ENCODE results near the gene COA3.

Gene COA3

GRCh38 chr17:42798383-42799380 lies at the start of gene COA3, which contains the start of gene CNTD1:
Gene COA3, minus strand, starts transcription at chr17:42798704. Its CDS starts 23 bp downstream, at chr17:42798681.
Gene CNTD1, plus strand, starts transcription at chr17:42798861. Its CDS starts 207 bp downstream, at chr17:42799068.
- peak; percentile 71 for DNase-seq

GRCh38 chr17:42848093-42848492 lies 49.6 kb upstream of the COA3 start:
- DNase-seq = no peak

- DNase-seq = no peak
Observed at GRCh38 chr17:42846594-42847280, 48.2 kb upstream of the COA3 start.

GRCh38 chr17:42845918-42846593 lies 47.6 kb upstream of the COA3 start:
- no peak for DNase-seq

- DNase-seq = no peak
Observed at GRCh38 chr17:42845556-42845917, 47.0 kb upstream of the COA3 start.

GRCh38 chr17:42844761-42845555 lies 46.5 kb upstream of the COA3 start:
- DNase-seq = no peak

- DNase-seq = no peak
Observed at GRCh38 chr17:42844271-42844670, 45.8 kb upstream of the COA3 start, which contains the start of gene AOC2. Gene AOC2, plus strand, starts transcription at chr17:42844580. Its CDS starts 47 bp downstream, at chr17:42844627.

- DNase-seq = peak; percentile 27
Observed at GRCh38 chr17:42843358-42843934, 44.9 kb upstream of the COA3 start.

GRCh38 chr17:42841975-42842685 lies 43.6 kb upstream of the COA3 start:
- no peak for DNase-seq

GRCh38 chr17:42835732-42836131 lies 37.2 kb upstream of the COA3 start:
- DNase-seq = no peak

GRCh38 chr17:42833767-42834422 lies 35.4 kb upstream of the COA3 start:
- no peak for DNase-seq

GRCh38 chr17:42832934-42833766 lies 34.6 kb upstream of the COA3 start, which contains the start of gene PSME3:
Gene PSME3, plus strand, starts transcription at chr17:42833397. Its CDS starts 235 bp downstream, at chr17:42833632.
- peak; percentile 91 for DNase-seq

GRCh38 chr17:42832213-42832933 lies 33.9 kb upstream of the COA3 start:
- peak; percentile 73 for DNase-seq

GRCh38 chr17:42830971-42831370 lies 32.5 kb upstream of the COA3 start:
- no peak for DNase-seq

GRCh38 chr17:42827472-42827871 lies 29.0 kb upstream of the COA3 start:
- no peak for DNase-seq

- DNase-seq = no peak
Observed at GRCh38 chr17:42821176-42821575, 22.7 kb upstream of the COA3 start.

GRCh38 chr17:42819939-42820535 lies 21.5 kb upstream of the COA3 start:
- no peak for DNase-seq

- no peak for DNase-seq
Observed at GRCh38 chr17:42818379-42818778, 19.9 kb upstream of the COA3 start.

Measured in DMS79 treated with DMSO at 0.1 percent for 48 hours (cell line).